GM12865 (cell line): ENCODE data around the gene GYS1.

Source experiments
- DNase-seq: peaks from one replicate; pipeline ENCODE4 v3.0.0; 2010; ENCODE audit warnings: low read depth
- H3K4me3 ChIP-seq: 2 replicates; pipeline ENCODE4 v1.5.1; 2011; ENCODE audit warnings: mild to moderate bottlenecking, low read depth, low read length, control low read depth
- CTCF ChIP-seq: IDR thresholded peaks from 2 replicates; pipeline ENCODE4 v1.5.1; 2011; ENCODE audit warnings: low read length, control low read depth, low read depth, inconsistent platforms; ENCODE audit not compliant: insufficient read depth; ENCODE audit errors: missing control alignments

Gene GYS1

DNA sequence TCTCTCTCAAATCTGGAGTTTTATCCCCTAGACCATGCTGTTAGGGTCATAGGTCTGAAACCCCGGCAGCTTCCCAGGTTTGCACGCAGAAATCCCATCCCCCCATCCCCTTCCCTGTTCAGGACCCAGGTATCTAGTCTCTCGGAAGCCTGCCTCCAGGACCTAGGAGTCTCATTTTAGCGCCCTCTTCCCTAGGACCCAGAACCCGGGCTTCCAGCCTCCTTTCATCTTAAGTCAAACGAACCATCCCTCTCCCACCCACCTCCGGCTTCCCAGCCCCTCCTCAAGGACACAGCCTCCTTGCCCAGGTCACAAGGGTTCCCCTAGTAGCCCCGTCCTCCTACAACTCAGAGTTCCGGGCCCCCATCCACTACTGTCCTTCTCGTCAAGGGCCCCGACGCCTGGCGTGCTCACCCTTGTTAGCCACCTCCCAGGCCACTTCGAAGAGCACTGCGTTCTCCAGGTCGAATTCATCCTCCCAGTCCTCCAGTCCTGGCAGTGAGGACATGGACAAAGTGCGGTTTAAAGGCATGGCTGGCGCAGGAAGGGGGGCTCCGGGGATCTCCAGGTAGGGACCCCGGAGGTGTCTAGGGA, 431 bp downstream of the GYS1 start:
- DNase-seq = no peak
- H3K4me3 ChIP-seq = peak overlapping the region; percentile 93
- no peak for TF ChIP-seq CTCF

- DNase-seq = peak; percentile 34
- H3K4me3 ChIP-seq = peak overlapping the region; percentile 93
- no peak for TF ChIP-seq CTCF
Observed at GRCh38 chr19:48991873-48992580, 1.1 kb downstream of the GYS1 start.

GRCh38 chr19:48991011-48991609, 2.0 kb downstream of the GYS1 start:
- H3K4me3 ChIP-seq = no peak overlapping the region
- DNase-seq = no peak
- TF ChIP-seq CTCF = no peak

DNA sequence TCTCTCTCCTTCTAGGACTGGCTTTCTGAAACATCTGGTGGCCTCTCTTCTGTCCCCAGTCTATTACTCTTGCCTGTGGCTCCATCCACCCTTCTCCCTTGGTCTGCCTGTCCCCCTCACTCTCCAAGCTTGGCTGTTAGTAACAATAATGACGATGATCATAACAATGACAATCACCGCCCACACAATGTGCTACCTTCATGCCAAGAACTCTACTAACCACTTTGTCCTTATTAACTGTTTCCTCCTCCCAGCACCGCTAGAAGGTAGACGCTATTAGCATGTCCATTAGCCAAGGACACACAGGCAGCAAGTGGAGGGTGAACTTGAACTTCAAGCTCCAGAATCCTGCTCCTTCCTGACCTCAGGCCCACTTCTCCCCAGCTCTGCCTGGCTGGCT, 2.7 kb downstream of the GYS1 start:
- no peak for DNase-seq
- no peak overlapping the region for H3K4me3 ChIP-seq
- no peak for TF ChIP-seq CTCF

GRCh38 chr19:48989701-48990291, 3.3 kb downstream of the GYS1 start:
- no peak for TF ChIP-seq CTCF
- H3K4me3 ChIP-seq = no peak overlapping the region
- DNase-seq = no peak

GRCh38 chr19:48988860-48989259, 4.2 kb downstream of the GYS1 start:
- no peak for TF ChIP-seq CTCF
- DNase-seq = no peak
- H3K4me3 ChIP-seq = no peak overlapping the region
